Astrocyte (in vitro differentiated cells and primary cell): ENCODE measurements around the gene MRPS12. TPM values are rescaled to one million over a fixed set of nuclear protein-coding genes. Genes with fewer than 3 reads are reported as not detected.

Experiments
- DNase-seq: peaks from one replicate; pipeline ENCODE4 v3.0.0-alpha.2; 2010; ENCODE audit warnings: low read depth
- FAIRE-seq: peaks from 2 replicates; lab custom pipeline; 2011; peaks lifted over from hg19 to GRCh38; lab: Jason Lieb, UNC
- H2AFZ ChIP-seq: 2 replicates; pipeline ENCODE4 v1.6.0; 2012; ENCODE audit warnings: low read depth, low read length, inconsistent platforms
- H3K27ac ChIP-seq: 2 replicates; pipeline ENCODE4 v1.5.1; 2011; ENCODE audit warnings: low read depth, low read length, inconsistent platforms
- H3K27me3 ChIP-seq: 2 replicates; pipeline ENCODE4 v1.6.0; 2011; ENCODE audit warnings: low read length, inconsistent platforms; ENCODE audit not compliant: insufficient read depth
- H3K36me3 ChIP-seq: 2 replicates; pipeline ENCODE4 v1.5.1; 2011; ENCODE audit warnings: low read length, inconsistent platforms; ENCODE audit not compliant: insufficient read depth
- H3K4me1 ChIP-seq: 2 replicates; pipeline ENCODE4 v1.5.1; 2011; ENCODE audit warnings: low read length, inconsistent platforms; ENCODE audit not compliant: insufficient read depth
- H3K4me2 ChIP-seq: 2 replicates; pipeline ENCODE4 v1.6.0; 2012; ENCODE audit warnings: low read length, inconsistent platforms
- H3K4me3 ChIP-seq: 2 replicates; pipeline ENCODE4 v1.5.1; 2011; ENCODE audit warnings: low read depth, mild to moderate bottlenecking, low read length, inconsistent platforms; ENCODE audit not compliant: insufficient read depth
- H3K79me2 ChIP-seq: 2 replicates; pipeline ENCODE4 v1.6.0; 2012; ENCODE audit warnings: mild to moderate bottlenecking, low read length, inconsistent platforms; ENCODE audit not compliant: insufficient read depth
- H3K9ac ChIP-seq: 2 replicates; pipeline ENCODE4 v1.6.0; 2012; ENCODE audit warnings: mild to moderate bottlenecking, low read length, inconsistent platforms
- H3K9me3 ChIP-seq: 2 replicates; pipeline ENCODE4 v1.5.1; 2012; ENCODE audit warnings: low read depth, mild to moderate bottlenecking, low read length, inconsistent platforms; ENCODE audit not compliant: insufficient read depth
- H4K20me1 ChIP-seq: 2 replicates; pipeline ENCODE4 v1.6.0; 2012; ENCODE audit warnings: low read length, inconsistent platforms; ENCODE audit not compliant: insufficient read depth
- H3K27ac Mint-ChIP-seq: one replicate; pipeline ENCODE4 v1.8.0; 2021; ENCODE audit warnings: mild to moderate bottlenecking, mixed read lengths; ENCODE audit not compliant: unreplicated experiment
- H3K27me3 Mint-ChIP-seq: one replicate; pipeline ENCODE4 v1.8.0; 2021; ENCODE audit warnings: low read depth, mixed read lengths; ENCODE audit not compliant: unreplicated experiment
- H3K36me3 Mint-ChIP-seq: one replicate; pipeline ENCODE4 v1.8.0; 2021; ENCODE audit warnings: low read depth, mixed read lengths; ENCODE audit not compliant: unreplicated experiment
- H3K4me1 Mint-ChIP-seq: one replicate; pipeline ENCODE4 v1.8.0; 2021; ENCODE audit warnings: low read depth, mixed read lengths; ENCODE audit not compliant: unreplicated experiment
- H3K4me3 Mint-ChIP-seq: one replicate; pipeline ENCODE4 v1.8.0; 2021; ENCODE audit warnings: mild to moderate bottlenecking, moderate library complexity, mixed read lengths; ENCODE audit not compliant: unreplicated experiment
- H3K9me3 Mint-ChIP-seq: one replicate; pipeline ENCODE4 v1.8.0; 2021; ENCODE audit warnings: mild to moderate bottlenecking, mixed read lengths; ENCODE audit not compliant: unreplicated experiment
- CTCF ChIP-seq: IDR thresholded peaks from 2 replicates; pipeline ENCODE4 v1.5.1; 2011; ENCODE audit warnings: low read depth, mild to moderate bottlenecking, inconsistent platforms, low read length, moderate library complexity; ENCODE audit not compliant: insufficient read depth
- EZH2 ChIP-seq: IDR thresholded peaks from 2 replicates; pipeline ENCODE4 v1.6.1; 2012; ENCODE audit warnings: mild to moderate bottlenecking, low read length, inconsistent platforms; ENCODE audit not compliant: insufficient read depth
- total RNA-seq: library from RNA; stranded (reverse); gene quantifications from 2 replicates; pipeline ENCODE4 v1.2.1, GENCODE V29; 2021

MRPS12 gene
- total RNA-seq, 1 donor from 2014 or later = 59.5 TPM

GRCh38 chr19:38915329-38916321 lies 15.1 kb upstream of the MRPS12 start:
- Mint-ChIP-seq H3K4me3 (no peak overlapping the region), H3K9me3 (no peaks in the 10 kb centered on the region), H3K4me1 (no peaks in the 10 kb centered on the region), H3K36me3 (peaks cover 7% of the 10 kb centered on the region), H3K27ac (no peak overlapping the region), H3K27me3 (no peaks in the 10 kb centered on the region)
- TF ChIP-seq EZH2 (no peak), CTCF (no peak)
- FAIRE-seq (no peak), DNase-seq (no peak)
- no peaks in the 10 kb centered on the region for H3K9me3 ChIP-seq
- no peak overlapping the region for H3K4me3 ChIP-seq
- peaks cover 8% of the 10 kb centered on the region for H4K20me1 ChIP-seq
- H3K27me3 ChIP-seq = peaks cover 9% of the 10 kb centered on the region
- no peaks in the 10 kb centered on the region for H3K4me1 ChIP-seq
- no peak overlapping the region for H3K4me2 ChIP-seq
- H3K27ac ChIP-seq = no peak overlapping the region
- no peaks in the 10 kb centered on the region for H3K79me2 ChIP-seq
- no peaks in the 10 kb centered on the region for H3K36me3 ChIP-seq
- no peak overlapping the region for H3K9ac ChIP-seq
- no peak overlapping the region for H2AFZ ChIP-seq

- Histone ChIP-seq H3K36me3 (peaks cover 4% of the 10 kb centered on the region), H2AFZ (no peak overlapping the region), H3K9ac (no peak overlapping the region), H3K4me3 (no peak overlapping the region), H4K20me1 (peaks cover 8% of the 10 kb centered on the region), H3K4me2 (no peak overlapping the region), H3K27ac (no peak overlapping the region), H3K79me2 (no peaks in the 10 kb centered on the region), H3K27me3 (peaks cover 2% of the 10 kb centered on the region), H3K4me1 (no peaks in the 10 kb centered on the region), H3K9me3 (no peaks in the 10 kb centered on the region)
- Mint-ChIP-seq H3K27me3 (no peaks in the 10 kb centered on the region), H3K36me3 (peaks cover 18% of the 10 kb centered on the region), H3K4me3 (no peak overlapping the region), H3K27ac (no peak overlapping the region), H3K4me1 (no peaks in the 10 kb centered on the region), H3K9me3 (no peaks in the 10 kb centered on the region)
- FAIRE-seq (no peak), DNase-seq (no peak)
- TF ChIP-seq CTCF (no peak), EZH2 (no peak)
These were observed 13.2 kb upstream of the MRPS12 start for GRCh38 chr19:38917516-38917915.
